Measurements from ENCODE around the gene CIDEB.

- no peak for TF ChIP-seq POLR2A (conservative IDR thresholded peaks at IDR 0.05)
- no peak for TF ChIP-seq THRA (IDR thresholded peaks at IDR 0.05)
- TF ChIP-seq ELF1 (tag; IDR thresholded peaks at IDR 0.05) = no peak
- no peak for TF ChIP-seq RBFOX2 (IDR thresholded peaks at IDR 0.05; ENCODE audit: low read depth, low read length)
- no peak for TF ChIP-seq KDM5B (IDR thresholded peaks at IDR 0.05; ENCODE audit: insufficient replicate concordance, low read depth, low read length)
- TF ChIP-seq SP2 (IDR thresholded peaks at IDR 0.05; ENCODE audit: extremely low read depth, low read depth, low read length, poor library complexity, severe bottlenecking) = no peak
Measured at GRCh38 chr14:24293525-24293924, 14.3 kb downstream of the CIDEB start.

Measured in K562 (cell line).